Retina (tissue), 1 donor: ENCODE data around the gene TMEM140.
"Not testable (repeated sequence)": the region's sequence is repeated elsewhere in the genome, so short reads cannot be mapped to it uniquely, and the experiment has no call there.

Experiments used
- DNase-seq: peaks from one replicate; pipeline ENCODE4 v3.0.0-alpha.2; 2016

Gene TMEM140

DNA sequence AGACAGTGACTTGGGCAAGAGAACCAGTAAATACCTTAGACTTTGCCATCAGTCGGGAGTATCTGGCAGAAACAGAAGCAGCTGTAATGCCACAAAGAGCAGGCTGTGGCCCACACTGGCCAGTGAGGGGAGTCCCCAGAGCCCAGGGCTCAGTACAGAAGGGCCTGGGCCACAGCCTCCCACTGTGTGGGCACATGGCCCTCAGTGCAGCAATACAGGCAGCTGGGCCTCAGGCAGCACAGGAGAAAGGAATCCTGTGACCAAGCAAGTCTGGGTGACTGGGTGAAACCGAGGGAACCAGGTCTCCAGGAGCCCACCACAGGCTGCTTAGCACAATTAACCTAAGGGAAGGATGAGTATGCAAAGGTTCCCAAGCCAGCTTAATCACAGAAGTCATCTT is 49.5 kb downstream of the TMEM140 start:
- no peak for DNase-seq

DNA sequence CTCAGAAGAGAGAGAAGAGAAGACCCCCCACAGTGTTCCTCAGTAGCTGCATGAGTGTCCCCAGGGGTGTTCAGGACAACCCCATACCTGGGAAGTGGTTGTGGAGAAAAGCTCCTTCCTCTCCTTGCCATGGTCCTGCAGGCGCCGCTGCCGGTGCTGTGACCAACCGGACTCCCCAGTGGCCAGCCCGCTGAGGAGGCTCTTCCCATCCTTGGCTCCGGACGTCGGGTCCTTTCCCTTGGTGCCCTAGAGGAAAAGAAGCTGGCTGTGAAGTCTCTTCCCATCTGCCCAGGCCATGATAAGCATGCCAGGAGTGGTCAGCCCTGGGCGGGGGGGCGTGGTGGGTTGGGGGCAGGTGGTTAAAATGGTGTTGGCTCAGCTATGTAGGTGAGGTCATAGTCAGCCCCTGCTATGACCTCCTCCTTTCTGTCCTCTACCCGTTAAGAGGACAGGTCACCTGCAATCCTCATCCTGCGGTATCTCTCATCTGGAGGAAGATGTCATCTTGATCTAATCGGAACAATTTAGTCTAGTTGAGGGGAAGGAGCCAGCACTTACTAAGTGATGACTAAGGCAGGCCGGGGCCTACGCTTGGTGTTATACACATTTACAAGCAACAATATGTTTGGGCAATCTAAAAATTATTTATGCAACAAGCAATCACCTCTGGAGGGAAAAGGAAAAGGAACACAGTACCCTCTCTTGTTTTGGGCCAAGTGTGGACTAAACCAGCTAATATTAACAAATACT is 50.2 kb downstream of the TMEM140 start:
- no peak for DNase-seq

- no peak for DNase-seq
Observed at GRCh38 chr7:135199439-135199838, 51.6 kb downstream of the TMEM140 start.

DNA sequence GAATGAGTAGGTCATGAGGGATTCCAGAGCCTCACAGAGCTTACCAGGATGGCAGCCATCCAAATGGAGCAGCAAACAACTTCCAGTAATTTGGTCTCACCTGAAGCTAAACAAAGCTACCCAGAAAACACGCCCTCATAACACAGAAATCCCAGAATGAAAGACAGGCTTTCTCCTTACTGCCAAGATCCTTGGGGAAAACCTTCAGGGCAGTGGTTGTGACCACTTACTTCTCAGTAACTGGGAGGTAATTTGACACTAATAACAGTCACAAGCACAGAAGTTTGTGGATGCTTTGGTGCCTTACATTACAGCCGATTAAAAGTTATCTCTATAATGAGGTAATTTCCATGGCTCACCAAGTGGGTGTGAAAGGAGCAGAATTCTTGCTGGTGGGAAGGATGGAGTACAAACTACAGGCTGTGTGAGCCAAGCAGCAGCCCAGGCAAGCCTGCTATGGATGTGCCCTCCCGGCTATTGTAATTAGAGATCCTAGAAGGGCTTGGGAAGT is 53.0 kb downstream of the TMEM140 start:
- no peak for DNase-seq

DNA sequence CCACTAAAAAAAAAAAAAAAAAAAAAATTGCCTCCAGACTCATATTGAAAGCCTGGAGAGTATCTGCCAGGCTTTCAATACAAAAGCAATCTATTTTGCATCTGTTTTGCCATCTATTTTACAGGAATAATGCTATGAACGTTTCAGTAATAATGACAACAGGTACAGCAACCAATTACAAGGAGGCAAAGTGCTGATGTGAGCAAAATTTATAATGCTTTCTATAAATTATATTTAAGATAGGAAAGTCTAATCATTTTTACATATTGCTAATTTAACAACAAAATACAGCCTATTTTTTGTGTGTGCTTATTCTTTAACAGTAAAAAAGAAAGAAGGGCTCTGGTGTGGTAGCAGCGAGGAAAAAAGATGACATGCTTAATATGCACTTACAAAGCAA is 53.5 kb downstream of the TMEM140 start:
- DNase-seq, result no peak

GRCh38 chr7:135204341-135204749 is 56.5 kb downstream of the TMEM140 start:
- DNase-seq, result no peak

- no peak for DNase-seq
Observed at GRCh38 chr7:135204876-135205275, 57.0 kb downstream of the TMEM140 start.

- no peak for DNase-seq
Observed at GRCh38 chr7:135205850-135206249, 58.0 kb downstream of the TMEM140 start.

DNA sequence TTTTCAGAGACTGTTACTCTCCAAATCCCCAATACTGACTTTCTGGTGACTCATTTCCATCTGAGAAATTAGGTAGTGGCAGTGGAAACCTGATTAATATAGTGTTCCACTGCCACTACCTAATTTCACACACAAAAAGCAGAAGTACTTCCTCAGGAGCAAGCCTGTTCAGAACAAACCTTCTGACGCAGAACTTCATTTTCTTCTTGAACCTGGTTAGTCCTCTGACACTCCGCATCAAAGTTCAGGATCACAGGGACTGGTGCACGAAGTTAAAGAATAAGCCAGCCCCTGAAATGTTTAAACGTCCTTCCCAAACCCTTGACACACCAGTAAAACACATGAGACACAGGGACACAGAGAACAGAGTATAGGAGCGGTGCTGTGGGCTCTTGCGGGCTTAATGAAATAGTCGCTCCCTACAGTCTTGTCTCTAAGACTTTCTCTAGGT is 59.1 kb downstream of the TMEM140 start:
- no peak for DNase-seq

DNA sequence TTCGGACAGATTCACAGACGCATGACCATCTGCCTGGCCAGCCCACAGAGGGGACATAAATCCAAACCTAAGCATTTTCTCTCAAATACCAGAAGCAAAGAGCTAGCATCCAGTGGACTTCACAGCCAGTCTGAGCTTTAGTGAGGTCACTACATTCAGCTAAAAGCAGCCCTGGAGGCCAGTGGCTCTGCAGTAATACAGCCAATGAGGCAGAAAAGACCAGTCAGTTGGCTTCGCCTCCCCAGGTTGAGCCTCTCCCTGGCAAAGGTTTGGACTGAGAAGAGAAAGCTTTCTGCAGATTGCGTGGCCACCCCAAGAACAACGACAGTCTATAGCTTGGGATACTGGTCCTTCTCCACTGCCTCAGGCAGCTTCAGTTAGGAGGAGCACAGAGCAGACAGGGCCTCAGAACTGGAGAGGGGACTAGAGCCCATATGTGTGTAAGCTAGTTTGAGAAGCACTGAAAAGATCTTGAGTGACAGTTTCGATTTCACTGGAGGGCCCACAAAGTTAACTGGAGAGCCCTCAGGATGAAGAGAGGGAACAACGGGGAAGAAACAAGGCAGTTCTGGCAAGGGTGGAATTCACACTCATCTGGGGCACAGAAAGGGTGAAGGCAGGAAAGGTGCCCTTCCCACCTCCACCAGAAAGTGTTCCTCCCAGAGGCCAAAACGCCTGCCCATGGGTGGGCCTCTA is 59.7 kb downstream of the TMEM140 start:
- DNase-seq, result peak; percentile 14

- no peak for DNase-seq
Observed at GRCh38 chr7:135208102-135208793, 60.4 kb downstream of the TMEM140 start.

DNA sequence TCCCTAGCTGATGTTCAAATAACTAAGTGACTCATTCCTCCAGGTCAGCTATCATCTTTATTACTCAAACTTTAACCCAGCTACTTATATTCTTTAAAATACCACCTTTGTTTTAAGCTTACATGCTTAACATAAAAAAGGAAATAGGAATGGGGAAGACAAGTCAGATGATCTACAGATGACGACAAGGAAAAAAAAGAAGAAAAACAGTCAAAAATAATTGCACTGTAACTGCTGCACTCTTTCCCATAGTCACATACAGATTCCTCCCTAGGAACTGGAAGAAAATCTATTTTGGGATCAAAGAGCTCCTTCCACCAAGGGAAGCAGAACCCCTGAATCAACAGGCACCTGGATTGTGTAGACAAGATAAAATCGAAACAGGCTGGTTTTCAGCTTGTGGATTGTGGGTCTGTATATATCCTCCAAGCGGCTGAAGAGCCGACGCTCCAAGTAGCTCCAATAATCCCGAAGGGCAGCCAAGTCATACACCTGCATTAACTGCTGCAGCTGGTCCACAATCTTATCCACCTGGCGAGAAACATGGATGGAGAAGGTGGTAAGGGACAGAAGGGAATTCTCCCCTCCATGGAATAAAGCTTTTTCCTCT is 61.5 kb downstream of the TMEM140 start:
- no peak for DNase-seq

DNA sequence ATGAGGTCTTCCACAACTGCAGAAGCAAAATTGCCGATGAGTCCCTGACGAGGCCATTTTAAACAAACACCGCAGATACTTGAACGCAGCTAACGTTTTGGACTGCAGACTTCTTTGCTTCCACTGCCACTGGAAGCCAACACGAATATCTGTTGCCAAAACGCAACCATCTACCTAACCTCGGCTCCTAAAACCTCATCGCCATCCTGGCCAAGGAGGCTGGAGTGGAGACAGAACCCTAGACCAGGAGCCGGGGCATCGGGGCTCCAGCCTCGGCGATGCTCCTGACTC is 63.0 kb downstream of the TMEM140 start:
- DNase-seq, result no peak

GRCh38 chr7:135211179-135211945 is 63.5 kb downstream of the TMEM140 start, which contains the start of gene WDR91:
Gene WDR91 (minus strand): TSS chr7:135211526. CDS start chr7:135211502, 24 bp downstream.
- peak; percentile 93 for DNase-seq

GRCh38 chr7:135211946-135212685 is 64.2 kb downstream of the TMEM140 start:
- DNase-seq, result not testable (repeated sequence)

- no peak for DNase-seq
Observed at GRCh38 chr7:135213831-135214230, 66.0 kb downstream of the TMEM140 start.

DNA sequence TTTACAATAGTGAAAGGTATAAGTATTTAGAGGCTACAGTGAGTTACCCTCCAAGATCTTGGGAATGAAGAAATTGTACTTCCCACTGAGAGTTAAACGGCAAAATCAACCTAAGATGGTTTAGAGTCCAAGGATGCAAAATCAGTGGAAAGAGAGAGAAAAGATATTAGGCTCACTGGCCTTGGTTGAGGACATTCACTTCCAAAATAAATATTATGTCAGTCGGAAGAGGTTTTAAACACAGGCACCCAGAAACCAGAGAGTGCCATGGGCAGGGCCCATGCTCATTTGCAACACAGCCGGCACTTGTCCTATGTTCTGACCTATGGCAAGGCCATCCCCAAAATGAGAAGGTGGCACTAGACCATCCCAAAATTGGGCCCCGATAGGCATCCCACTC is 67.3 kb downstream of the TMEM140 start:
- no peak for DNase-seq

GRCh38 chr7:135215698-135216097 is 67.8 kb downstream of the TMEM140 start:
- no peak for DNase-seq
